ENCODE data around the gene MYO15A.

The MYO15A gene

GRCh38 chr17:18163547-18163946 lies 55.0 kb downstream of the MYO15A start:
- Mint-ChIP-seq H3K4me3 (no peak overlapping the region), H3K27me3 (ENCODE audit: low read depth) (peaks cover 13% of the 10 kb centered on the region), H3K9me3 (no peaks in the 10 kb centered on the region), H3K36me3 (ENCODE audit: low read depth) (no peaks in the 10 kb centered on the region), H3K27ac (no peak overlapping the region), H3K4me1 (peaks cover 27% of the 10 kb centered on the region)
- no peak for TF ChIP-seq CTCF (IDR thresholded peaks at IDR 0.05; ENCODE audit: unreplicated experiment in 3 of 3)

DNA sequence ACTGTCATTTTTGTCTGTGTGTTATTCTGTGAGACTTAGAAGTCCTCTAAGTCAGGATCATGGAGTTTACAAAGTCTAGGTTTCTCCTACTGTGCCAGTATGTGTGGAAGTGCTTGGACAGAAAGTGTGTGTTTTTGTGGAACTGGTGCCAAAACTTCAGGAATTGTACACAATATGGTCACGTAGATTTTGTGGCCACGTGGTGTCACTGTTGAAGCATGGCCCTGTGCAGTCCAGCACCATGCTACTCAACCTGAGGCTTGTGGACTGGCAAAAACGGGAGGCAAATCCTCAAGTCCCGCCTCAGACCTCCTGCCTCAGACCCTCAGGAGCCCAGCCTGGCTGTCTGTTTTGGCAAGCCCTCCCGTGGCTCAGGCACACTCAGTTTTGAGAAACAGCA lies 58.3 kb downstream of the MYO15A start:
- no peak overlapping the region for H3K27ac Mint-ChIP-seq
- no peaks in the 10 kb centered on the region for H3K9me3 Mint-ChIP-seq
- H3K36me3 Mint-ChIP-seq (ENCODE audit: low read depth), result no peaks in the 10 kb centered on the region
- no peak for TF ChIP-seq CTCF (IDR thresholded peaks at IDR 0.05; ENCODE audit: unreplicated experiment in 3 of 3)
- peaks cover under 1% of the 10 kb centered on the region for H3K4me1 Mint-ChIP-seq
- no peak overlapping the region for H3K4me3 Mint-ChIP-seq
- peaks cover 4% of the 10 kb centered on the region for H3K27me3 Mint-ChIP-seq (ENCODE audit: low read depth)

- no peak for TF ChIP-seq CTCF (IDR thresholded peaks at IDR 0.05; ENCODE audit: unreplicated experiment in 3 of 3)
- Mint-ChIP-seq H3K27me3 (ENCODE audit: low read depth) (peaks cover 4% of the 10 kb centered on the region), H3K9me3 (no peaks in the 10 kb centered on the region), H3K4me3 (no peak overlapping the region), H3K27ac (no peak overlapping the region), H3K4me1 (no peaks in the 10 kb centered on the region), H3K36me3 (ENCODE audit: low read depth) (no peaks in the 10 kb centered on the region)
These were observed 58.9 kb downstream of the MYO15A start for GRCh38 chr17:18167421-18167820.

DNA sequence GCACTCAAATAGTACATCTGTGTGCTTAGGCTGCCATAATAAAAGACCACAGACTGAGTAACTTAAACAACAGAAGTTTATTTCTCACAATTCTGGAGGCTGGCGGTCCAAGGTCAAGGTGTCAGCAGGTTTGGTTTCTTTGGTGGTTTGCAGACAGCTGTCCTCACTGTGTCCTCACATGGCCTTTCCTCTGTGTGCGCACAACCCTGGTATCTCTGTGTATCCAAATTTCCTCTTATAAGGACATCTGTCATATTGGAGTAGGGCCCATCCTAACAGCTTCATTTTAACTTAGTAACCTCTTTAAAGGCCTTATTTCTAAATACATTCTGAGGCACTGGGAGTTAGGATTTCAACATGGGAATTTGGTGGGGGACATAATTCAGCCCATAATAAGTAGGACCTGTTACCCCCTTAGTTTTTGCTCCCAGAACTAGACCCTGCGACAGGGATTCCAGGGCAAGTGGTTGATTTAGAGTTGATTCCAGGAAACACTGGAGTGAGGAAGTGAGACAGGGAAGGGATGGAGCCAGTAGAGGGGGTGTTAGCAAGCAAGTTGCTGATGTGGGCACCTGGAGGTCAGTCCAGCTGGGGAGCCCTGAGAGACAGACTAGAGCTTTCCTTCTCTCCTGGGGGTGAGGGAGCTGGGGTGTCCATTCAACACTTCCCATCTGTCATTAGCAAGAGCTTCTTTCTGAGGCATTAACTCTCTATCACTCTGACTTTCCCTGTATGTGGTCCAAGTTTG lies 64.1 kb downstream of the MYO15A start:
- no peaks in the 10 kb centered on the region for H3K9me3 Mint-ChIP-seq
- peaks cover 8% of the 10 kb centered on the region for H3K4me1 Mint-ChIP-seq
- TF ChIP-seq CTCF (IDR thresholded peaks at IDR 0.05; ENCODE audit: unreplicated experiment in 3 of 3), result no peak
- H3K36me3 Mint-ChIP-seq (ENCODE audit: low read depth), result no peaks in the 10 kb centered on the region
- H3K27me3 Mint-ChIP-seq (ENCODE audit: low read depth), result no peaks in the 10 kb centered on the region
- no peak overlapping the region for H3K4me3 Mint-ChIP-seq
- H3K27ac Mint-ChIP-seq, result peak overlapping the region in 1 of 3 experiments; percentile 35

GRCh38 chr17:18173740-18174139 lies 65.2 kb downstream of the MYO15A start:
- Mint-ChIP-seq H3K4me3 (no peak overlapping the region), H3K9me3 (no peaks in the 10 kb centered on the region), H3K4me1 (peaks cover 8% of the 10 kb centered on the region), H3K27ac (peak overlapping the region in 1 of 3 experiments; percentile 46), H3K27me3 (ENCODE audit: low read depth) (no peaks in the 10 kb centered on the region), H3K36me3 (ENCODE audit: low read depth) (no peaks in the 10 kb centered on the region)
- no peak for TF ChIP-seq CTCF (IDR thresholded peaks at IDR 0.05; ENCODE audit: unreplicated experiment in 3 of 3)

GRCh38 chr17:18176176-18176575 lies 67.6 kb downstream of the MYO15A start:
- H3K9me3 Mint-ChIP-seq, result no peaks in the 10 kb centered on the region
- H3K27ac Mint-ChIP-seq, result peak overlapping the region; percentile 40 to 56 (median 51)
- no peak for TF ChIP-seq CTCF (IDR thresholded peaks at IDR 0.05; ENCODE audit: unreplicated experiment in 3 of 3)
- no peak overlapping the region for H3K4me3 Mint-ChIP-seq
- H3K36me3 Mint-ChIP-seq (ENCODE audit: low read depth), result no peaks in the 10 kb centered on the region
- H3K27me3 Mint-ChIP-seq (ENCODE audit: low read depth), result no peaks in the 10 kb centered on the region
- peaks cover 26% of the 10 kb centered on the region for H3K4me1 Mint-ChIP-seq
